ENCODE data around the gene ZFYVE28.

The ZFYVE28 gene

DNA sequence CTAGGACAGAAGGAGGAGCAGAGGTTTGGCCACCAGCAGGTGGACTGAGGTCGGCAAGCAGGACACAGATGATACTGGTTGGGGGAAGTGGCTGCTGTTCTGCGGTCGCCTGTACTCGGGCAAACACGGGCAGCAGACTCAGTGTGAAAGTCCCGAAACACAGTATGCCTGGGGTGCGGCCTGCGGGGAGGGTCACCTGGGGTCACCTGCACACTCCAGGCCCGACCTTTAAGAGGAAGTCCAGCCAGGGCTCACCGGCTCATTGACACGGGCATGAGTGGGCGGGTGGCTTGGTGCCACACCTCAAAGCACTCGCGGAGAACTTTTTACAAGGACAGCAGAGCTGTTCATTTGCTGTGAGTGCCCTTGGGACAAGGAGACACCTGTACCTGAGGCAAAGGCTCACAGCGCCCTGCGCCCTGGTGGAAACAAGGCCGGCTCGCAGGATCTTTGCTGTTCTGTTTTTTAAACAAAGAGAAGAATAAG lies 85.0 kb downstream of the ZFYVE28 start:
- no peak for DNase-seq (ENCODE audit: low read depth, low spot score)

DNA sequence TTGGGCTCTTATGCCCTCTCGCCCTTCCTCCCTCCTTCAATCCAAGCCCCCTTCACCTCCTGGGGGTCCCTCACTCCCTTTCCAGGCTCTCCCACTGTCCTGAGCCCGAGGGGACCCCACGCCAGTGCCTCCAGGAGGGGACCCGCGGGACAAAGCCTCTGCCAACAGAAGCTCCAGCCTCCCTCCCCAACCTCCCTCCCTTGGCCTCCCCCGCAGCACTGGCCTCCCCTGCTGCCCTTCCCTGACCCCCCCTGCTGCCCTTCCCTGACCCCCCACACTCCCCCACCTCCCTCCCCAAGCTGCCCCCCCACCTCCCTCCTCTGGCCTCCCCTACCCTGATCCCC lies 85.5 kb downstream of the ZFYVE28 start:
- DNase-seq (ENCODE audit: low read depth, low spot score) = no peak

DNA sequence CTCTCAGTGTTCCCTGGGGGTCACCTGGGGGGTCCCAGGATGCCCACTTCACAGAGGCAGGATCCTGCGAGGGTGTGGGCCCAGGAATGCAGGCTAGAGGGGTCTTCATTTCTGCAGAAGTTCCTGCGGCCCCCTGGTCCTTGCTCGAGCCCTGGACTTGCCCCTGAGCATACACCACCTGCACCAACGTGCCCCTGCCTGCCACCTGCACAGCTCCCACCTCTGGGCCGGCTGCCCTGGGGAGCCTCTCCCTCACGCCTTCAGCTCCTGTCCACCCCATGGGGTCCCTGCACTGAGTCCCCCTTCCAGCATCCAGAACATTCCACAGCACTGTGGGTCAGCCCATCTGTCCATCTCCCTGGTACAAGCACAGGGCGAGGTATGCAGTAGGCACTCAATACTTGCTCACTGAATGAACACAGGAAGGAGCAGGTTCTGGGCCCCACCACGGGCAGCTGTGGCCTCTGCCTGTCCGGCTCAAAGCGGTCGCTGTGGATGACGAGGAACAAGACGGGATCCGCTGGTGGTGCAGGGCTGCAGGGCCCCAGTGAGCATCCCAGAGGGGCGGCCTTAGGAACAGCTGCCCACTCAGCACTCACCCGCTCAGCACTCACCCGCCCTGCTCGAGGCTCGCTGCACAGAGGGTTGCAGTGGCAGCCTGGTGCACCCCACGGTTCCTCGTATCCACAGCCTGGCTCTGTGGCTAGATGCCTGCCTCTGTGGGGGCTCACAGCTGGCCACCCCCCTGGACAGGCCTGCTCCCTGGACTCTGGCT lies 86.1 kb downstream of the ZFYVE28 start:
- DNase-seq (ENCODE audit: low read depth, low spot score) = no peak

DNA sequence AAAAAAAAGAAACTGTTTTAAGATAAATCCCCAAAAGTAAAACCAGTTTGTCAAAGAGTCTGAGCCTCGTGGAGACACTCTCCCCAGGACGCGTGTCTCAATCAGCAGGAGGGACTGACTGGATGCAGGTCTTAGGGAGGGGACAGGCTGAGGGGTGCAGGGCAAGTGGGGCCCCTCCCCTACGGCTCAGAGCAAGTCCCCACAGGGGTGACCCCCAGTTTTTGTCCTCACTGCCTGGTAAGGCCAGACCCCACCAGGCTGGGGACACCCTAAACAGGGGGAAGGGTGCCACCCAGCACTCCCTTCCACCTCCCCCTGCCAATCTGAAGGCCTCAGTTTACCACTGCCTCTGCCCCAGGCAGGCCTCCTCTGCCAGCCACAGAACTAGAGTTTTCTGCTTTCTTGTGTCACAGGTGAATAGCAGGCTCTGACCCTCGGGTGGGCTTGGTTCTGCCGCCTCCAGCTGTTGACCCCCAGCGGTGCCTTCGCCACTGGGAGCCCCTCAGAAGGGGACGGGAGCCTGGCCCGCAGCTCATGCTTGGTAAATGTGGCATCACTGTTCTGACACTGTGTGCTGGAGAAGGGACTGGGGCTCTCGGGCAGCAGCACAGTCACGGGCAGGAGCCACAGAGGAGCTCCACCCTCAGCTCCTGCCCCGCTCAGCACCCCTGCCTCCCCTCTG lies 86.8 kb downstream of the ZFYVE28 start:
- no peak for DNase-seq (ENCODE audit: low read depth, low spot score)

DNA sequence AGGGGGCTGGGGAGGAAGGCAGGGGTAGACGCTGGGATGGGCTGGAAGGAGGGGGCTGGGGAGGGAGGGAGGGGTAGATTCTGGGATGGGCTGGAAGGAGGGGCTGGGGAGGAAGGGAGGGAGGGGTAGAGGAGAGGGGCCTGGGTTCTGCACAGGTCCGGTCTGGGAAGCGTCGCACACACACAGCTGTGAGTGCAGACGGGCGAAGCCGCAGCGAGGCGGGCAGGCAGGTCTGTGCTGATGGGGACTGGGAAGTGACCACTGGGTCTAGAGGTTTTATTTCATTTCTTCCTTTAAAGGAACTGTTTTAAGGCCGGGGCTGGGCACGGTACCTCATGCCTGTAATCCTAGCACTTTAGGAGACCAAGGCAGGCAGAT lies 87.4 kb downstream of the ZFYVE28 start:
- no peak for DNase-seq (ENCODE audit: low read depth, low spot score)

DNA sequence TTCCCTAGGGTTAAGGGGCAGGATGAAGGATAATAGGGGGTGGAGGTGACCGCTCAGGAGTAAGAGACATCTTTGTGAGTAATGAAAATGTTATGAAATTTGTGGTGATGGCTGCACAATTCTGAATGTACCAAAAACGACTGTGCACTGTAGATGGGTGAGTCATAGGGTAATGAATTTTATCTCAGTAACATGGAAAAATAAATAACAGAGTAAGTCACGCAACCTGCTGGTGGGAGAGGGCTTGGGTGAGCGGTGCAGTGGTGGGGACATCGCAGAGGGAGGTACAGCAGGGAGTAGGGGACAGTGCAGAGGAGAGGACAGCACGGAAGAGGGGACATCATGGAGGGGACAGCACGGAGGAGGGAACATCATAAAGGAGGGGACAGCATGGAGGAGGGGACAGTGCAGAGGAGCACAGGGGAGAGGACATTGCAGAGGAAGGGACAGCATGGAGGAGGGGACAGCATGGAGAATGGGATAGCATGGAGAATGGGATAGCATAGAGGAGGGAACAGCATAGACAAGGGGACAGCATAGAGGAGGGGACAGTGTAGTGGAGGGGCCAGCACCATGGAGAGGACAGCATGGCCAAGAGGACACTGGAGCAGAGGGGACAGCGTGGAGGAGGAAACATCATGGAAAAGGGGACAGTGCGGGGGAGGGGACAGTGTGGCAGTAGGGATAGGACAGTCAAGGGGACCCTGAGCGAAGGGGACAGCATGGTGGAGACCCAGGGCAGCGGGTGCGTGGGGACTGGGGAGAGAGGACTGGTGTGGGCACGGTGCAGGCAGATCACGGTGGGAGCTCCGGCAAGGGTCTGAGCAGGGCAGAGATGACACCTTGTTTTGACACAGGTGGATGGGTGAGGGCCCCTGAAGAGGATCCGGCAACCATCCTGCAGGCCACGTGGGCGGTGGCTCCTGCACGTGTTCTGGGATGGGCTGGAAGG lies 88.1 kb downstream of the ZFYVE28 start:
- no peak for DNase-seq (ENCODE audit: low read depth, low spot score)

DNA sequence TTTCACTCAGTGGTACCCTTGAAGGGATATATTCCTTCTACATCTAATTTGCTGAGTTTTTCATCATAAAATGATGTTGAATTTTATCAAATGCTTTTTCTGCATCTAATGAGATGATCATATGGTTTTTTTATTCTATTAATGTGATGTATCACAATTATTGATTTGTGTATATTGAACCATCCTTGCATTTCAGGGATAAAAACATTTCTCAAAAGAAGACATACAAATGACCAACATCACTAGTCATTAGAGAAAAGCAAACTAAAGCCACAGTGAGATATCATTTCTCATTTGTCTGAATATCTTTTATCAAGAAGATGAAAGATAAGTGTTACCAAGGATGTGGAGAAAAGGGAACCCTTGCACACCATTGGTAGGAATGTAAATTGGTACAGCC lies 90.9 kb downstream of the ZFYVE28 start:
- DNase-seq (ENCODE audit: low read depth, low spot score) = no peak

DNA sequence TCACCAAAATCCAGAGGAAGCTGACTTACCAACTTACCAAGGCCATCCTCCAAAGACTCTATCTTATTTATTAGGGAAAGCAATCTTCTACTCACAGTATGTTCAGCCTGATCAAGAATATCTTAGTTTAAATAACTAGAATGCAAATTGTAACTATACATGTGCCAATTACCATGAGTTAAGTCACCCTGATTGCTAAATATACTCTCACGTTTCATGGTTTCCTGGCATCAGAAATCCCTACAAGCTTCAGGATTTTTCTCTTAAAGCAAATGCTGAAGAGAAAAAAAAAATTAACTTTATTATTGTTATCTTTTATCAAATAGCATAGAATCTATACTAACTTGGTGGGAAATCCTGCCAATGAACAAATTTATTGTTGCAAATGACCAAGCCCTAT lies 93.6 kb downstream of the ZFYVE28 start:
- no peak for DNase-seq (ENCODE audit: low read depth, low spot score)

DNA sequence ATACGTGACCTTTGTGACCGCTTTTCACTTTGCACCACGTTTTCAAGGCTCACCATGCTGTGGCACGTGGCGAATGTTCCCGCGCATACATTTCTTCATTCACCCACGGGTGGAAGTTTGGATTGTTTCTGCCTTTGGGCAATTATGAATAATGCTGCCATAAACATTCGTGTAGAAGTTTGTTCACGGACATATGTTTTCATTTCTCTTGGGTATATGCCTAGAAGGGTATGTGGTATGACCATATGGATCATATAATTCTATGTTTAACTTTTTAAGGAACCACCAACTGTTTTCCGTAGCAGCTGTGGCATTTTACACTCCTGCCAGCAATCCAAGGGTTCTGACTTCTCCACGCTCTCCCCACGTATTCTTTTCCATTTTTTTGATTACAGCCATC lies 95.6 kb downstream of the ZFYVE28 start:
- no peak for DNase-seq (ENCODE audit: low read depth, low spot score)

DNA sequence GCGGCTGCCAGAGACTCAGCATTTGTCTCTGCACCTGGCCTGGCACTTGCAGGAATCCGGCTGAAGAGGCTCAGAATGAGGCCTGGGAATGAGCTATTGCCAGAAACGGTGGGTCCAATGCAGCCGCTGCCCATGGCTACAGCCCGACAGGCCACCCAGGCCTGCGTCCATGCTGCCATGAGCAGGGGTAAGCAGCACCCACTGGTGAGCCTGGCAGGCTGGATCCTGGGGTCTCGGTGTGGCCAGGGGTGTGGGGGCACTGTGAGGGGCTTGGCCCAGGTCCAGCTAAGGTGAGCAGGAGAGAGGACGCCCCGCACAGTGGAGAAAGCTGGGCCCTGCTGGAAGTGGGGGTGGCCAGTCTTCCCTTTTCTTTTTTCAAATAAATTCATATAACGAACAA lies 96.2 kb downstream of the ZFYVE28 start:
- DNase-seq (ENCODE audit: low read depth, low spot score) = no peak

DNA sequence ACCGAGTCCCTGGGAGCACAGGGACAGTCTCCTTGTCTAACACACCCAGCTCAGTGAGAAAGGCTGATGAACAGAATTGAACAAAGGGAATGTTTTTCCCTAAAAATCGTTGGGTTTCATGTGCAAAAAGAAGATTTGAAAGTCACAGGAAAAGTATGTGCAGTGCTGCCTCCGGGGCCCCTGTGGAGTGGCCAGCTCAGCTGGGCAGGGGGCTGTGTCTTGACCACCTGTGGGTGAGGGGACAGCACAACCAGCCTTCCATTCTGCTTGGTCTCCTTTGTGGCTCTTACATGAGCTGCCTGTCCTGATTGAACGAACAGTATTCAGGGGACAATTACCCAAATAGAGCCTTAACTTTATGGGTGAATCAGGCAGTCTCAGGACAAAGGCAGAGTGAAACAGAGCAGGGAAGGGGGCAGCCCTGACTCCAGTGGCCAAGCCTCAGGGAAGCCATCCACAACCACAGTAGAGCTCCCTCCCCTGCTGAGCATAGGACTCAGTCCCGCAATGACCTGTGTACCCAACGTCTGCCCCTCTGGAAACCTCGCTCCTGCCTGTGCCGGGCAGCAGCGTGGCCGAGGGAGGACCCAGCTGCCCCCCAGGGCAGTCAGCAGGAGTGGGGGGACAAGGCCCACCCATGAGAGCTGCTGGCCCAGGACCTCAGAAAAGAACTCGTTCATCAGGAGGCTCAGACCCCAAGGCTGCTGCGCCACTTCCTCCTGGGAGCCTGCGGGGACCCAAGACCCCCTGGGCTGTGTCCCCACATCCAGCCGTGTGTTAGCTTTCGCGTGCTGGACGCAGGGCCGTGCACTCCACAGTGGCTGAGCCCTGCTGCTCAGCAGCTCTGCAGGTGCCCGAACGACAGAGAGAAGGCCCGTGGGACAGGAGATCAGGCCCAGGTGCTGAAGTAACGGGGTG lies 96.9 kb downstream of the ZFYVE28 start:
- no peak for DNase-seq (ENCODE audit: low read depth, low spot score)

DNA sequence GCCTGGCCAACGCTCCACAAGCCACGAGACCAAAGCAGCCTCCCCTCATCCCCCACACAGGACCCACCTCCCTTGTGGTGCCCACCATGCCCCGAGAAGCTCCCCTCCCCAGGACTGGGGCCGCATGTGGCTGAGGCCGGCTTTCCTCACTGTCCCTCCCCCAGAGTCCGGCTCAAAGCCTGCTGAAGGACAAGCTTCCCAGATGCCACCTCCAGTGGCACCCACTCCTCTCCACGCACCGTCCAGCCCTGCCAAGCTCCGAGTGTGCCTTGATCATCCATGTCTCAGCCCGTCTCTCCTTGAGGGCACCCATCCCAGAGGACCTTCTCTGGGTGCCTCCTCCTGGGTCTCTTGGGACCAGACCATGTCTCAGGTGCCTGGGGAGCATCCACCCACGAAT lies 97.7 kb downstream of the ZFYVE28 start:
- DNase-seq (ENCODE audit: low read depth, low spot score) = no peak

DNA sequence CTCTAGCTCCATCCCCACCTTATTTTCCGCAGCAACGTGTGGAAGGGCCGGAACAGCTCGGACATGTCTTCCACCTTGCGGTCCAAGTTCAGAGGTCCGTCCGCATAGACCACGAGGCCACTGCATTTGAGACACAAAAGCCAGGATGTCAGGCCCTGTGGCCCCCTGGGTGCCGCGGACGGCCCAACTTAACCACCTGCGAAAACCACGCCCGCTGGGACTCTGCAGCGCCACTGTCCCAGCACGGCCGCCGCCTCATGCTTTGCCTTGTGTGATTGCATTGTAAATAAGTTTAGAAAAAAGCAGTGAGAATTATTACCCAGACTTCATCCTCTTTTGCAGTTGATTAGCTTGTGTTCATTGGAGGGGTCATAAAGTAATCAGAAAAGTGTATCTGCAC lies 98.3 kb downstream of the ZFYVE28 start:
- DNase-seq (ENCODE audit: low read depth, low spot score) = no peak

DNA sequence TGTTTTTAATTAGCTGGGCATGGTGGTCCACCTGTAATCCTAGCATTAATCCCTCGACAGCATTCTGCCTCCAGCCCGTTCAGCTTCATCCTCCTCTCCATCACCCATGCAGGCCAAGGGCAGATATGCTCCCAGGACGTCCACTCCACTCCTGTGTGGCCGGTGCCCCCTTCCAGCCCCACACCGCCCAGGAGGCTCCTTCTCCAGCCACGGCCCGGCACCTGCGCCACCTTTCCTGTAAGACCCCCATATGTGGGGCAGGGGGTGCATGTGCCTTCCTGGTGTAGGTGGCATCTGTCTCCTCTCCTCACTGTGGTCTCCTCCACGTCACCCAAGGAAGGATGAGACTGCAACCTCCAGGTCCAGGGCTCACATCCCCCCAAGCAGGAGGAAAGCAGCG lies 99.6 kb downstream of the ZFYVE28 start:
- no peak for DNase-seq (ENCODE audit: low read depth, low spot score)

DNA sequence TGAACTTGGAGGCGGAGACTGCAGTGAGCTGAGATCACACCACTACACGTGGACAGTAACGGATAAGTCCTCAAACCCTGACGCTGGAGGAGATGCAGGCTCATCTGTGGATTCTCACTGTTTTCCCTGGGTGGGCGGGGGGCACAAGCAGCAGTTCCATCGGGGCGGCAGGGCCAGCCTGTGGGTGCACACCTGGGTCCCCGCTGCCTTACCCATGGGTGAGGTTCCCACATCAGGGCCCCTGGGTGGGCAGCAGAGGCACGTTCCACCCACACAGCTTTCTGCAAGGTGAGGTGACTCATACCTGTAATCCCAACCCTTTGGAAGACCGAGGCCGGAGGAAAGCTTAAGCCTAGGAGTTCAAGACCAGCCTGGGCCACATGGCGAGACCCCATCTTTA lies 100.0 kb downstream of the ZFYVE28 start:
- no peak for DNase-seq (ENCODE audit: low read depth, low spot score)

DNA sequence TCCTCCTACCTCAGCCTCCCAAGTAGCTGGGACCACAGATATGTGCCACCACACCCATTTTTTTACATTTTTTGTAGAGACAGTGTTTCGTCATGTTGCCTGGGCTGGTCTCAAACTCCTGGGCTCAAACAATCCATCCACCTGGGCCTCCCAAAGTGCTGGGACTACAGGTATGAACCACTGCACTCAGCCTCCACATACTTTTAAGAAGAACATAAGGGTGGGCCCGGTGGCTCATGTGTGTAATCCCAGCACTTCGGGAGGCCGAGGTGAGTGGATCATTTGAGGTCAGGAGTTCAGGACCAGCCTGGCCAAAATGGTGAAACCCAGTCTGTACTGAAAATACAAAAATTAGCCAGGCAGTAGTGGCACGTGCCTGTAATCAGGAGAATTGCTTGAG lies 105.1 kb downstream of the ZFYVE28 start:
- no peak for DNase-seq (ENCODE audit: low read depth, low spot score)

DNA sequence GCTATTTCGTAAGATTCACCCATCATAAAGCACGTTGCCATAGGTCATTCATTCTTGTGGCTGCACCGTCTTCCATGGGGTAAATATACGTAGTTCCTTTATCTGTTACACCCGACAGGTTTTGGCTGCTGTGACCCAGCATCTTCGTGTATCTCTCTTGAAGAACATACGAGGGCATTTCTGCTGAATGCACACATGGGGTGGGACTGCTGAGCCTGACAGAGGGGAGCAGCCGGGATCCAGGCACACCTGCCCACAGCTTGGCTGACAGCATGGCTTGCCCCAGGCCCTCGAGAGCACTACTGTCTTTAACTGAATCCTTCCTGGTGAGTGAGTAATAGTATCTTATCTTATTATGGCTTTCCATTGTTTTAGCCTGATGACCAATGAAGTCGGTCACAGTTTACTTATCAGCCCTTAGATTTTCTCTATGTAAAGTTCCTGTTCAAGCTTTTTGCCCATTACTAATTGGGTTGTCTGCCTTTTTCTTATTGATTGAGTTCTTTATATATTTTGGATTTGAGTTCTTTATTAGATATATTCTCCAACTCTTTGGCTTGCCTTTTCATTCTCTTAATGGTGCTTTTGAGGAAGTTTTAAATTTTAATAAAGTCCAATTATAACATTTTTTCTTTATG lies 111.6 kb downstream of the ZFYVE28 start:
- DNase-seq (ENCODE audit: low read depth, low spot score) = no peak

DNA sequence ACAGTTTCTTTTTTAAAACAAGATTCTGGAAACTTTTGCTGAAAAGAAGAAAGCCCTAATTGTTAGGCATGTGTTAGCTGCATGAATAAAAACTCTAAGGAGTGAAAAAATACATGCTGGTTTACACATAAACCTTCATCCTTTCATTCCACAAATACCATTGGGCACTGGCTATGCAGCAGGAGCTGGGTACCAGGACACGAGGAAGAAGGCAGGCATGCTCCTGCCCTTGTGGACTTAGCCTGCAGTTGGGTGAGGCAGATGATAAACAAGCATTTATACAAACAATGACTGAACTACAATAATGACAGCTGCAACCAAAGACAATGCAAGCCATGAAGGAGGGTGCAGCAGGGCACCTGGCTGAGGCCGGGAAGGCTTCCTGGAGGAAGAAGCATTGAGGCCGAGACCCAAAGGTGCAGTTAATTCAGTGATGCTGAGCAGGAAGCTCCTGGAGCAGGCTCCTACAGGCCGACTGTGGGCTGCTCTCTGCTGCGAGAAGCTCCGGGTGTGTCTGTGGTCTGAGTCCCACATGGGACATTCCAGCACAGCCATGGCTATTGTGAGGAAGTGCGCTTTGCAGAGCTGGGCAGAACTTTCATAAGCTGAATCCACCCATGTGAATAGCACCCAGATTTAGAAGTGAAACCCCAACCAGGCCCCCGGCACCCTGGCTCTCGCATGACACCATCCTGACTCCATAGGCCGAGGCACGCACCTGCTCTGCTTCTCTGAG lies 112.5 kb downstream of the ZFYVE28 start:
- no peak for DNase-seq (ENCODE audit: low read depth, low spot score)

DNA sequence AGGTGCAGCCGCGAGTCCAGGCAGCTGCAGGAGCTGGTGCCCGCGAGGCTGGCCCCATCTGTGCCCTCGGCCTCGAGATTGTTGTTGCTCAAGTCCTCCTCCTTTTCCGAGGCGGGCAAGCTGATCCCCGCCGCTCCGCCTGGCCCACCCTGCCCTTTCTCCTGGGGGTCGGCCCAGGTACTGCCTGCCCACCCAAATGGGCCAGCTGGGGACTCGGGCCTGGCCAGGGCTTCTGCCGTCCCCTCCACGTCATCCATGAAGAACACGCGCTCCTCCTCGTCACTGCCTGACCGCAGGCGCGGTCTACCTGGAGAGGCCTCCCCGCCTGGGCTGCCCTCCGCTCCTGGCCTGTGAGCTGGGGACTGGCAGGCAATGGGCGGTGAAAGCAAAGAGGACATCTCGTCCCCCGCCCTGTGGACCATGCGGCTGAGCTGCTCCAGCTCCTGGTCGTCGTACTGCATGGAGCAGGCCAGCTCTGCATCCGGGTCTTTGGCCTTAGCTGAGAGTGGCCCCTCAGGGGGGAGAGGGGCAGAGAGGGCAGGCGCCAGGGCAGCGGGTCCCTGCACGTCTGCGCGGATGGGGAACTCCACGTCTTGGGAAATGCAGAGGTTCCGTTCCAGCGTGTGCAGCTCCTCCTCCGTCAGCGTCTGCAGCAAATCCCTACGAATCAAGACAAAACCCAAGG lies 113.4 kb downstream of the ZFYVE28 start:
- DNase-seq (ENCODE audit: low read depth, low spot score) = no peak

Data from iPS DF 19.7 (cell line).